ENCODE results near the gene LPP. TPM values are rescaled to one million over a fixed set of nuclear protein-coding genes. Genes with fewer than 3 reads are reported as not detected.

LPP gene
- total and polyA plus RNA-seq, 10 of the 15 experiments (the other 5 are each of a cell fraction or from before 2014, with no cell fraction given): under 0.01 to 0.62 (median 0.03) TPM

DNA sequence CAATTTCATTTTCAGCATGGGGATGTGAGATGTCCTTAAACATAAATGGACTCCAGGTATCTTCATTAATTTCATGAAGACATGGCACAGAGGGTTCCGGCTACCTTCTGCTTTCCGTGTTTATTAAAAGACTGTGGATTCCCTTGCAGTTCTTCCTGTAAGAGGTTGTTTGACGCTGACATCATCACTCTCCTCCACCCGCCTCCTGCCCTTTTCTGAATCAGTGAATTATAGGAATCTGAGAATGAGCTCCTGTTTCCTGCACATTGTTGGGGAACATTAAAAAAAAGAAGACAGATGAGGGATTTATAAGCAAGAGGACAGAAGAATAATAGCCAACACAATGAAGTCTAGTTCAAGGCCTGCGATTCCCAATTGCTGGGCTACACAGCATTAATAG, 191.3 kb downstream of the LPP start (continued):
- TF ChIP-seq PRDM15 (CRISPR knock-in tag; IDR thresholded peaks at IDR 0.05): no peak
- no peak for TF ChIP-seq SREBF1 (IDR thresholded peaks at IDR 0.05; ENCODE audit: low read length)

DNA sequence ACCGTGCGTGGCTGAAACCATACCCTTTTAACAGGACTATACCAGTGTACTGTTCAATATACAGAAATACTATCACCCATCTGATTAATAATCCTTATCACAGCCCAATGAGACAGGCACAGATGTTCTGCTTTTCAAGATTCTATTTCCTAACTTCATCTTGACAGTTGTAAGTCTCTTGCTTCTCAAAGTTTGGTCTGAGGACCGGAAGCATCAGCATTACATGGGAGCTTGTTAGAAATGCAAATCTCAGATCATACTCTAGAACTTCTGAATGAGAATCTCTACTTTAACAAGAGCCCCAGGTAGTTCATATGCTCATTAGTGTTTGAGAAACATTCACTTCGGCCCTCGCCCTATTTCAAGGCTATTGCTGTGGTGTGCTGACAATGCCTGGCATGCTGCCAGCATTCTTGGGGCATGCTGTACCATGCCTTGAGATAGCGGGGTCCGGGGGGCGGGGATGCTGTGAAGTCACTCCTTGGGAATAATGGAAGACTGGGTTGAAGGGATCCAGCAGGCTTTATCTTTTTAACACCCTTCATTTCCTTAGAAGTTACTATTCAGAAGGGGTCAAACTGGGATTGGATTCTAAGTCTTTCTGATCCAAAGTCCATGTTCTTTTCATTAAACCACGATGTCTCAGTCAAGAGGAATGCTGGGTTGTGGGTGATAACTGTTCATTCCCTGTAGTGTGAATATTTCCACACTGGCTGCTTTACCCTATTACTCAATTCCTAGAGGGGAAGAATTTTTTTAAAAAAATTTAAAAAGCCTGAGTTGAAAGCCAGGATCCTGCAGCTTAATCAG, 194.7 kb downstream of the LPP start:
- 61% methylated on average over 9 of the region's 9 CpGs for WGBS (ENCODE audit: insufficient coverage, insufficient replicate concordance, low lambda C conversion rate, missing lambda C conversion rate)
- no peak overlapping the region for H3K9ac ChIP-seq (ENCODE audit: control insufficient read depth, insufficient read depth, low read length)
- no peak overlapping the region for H3K4me2 ChIP-seq (ENCODE audit: control insufficient read depth, insufficient read depth)
- DNase-seq (ENCODE audit: low read depth, low spot score) (no peak), ATAC-seq (no peak), FAIRE-seq (no peak)
- SMC1A ChIA-PET (ENCODE audit: uncharacterized antibody, unreplicated experiment): no interaction called here
- in situ Hi-C loops (cut with MboI) (no loop called here), intact Hi-C loops (cut with micrococcal nuclease; ENCODE audit: unreplicated experiment) (loop anchor here (10.0 kb wide), 1 partner anchor 604 kb away; the partner anchor contains the start of gene BCL6)
- peaks cover 0 to 4% of the 10 kb centered on the region in 2 experiments; a peak in 2 of 4 replicates for H3K27me3 ChIP-seq (replicated peaks in 1 of 2; ENCODE audit: control insufficient read depth in 2 of 2, insufficient read depth in 2 of 2, low read length in 1 of 2)
- RAD21 ChIA-PET (ENCODE audit: unreplicated experiment): no interaction called here
- H2AFZ ChIP-seq (ENCODE audit: control insufficient read depth, low read depth, low read length): no peak overlapping the region
- CTCF ChIA-PET: no interaction called here
- H4K20me1 ChIP-seq (ENCODE audit: control insufficient read depth, insufficient read depth): no peaks in the 10 kb centered on the region
- BruUV-seq (replicated peaks): no TSS peak
- no peak overlapping the region for H3K4me3 ChIP-seq
- no peaks in the 10 kb centered on the region for H3K9me3 ChIP-seq (replicated peaks; ENCODE audit: control insufficient read depth, insufficient read depth, low read length)
- H3K79me2 ChIP-seq (ENCODE audit: control insufficient read depth, insufficient read depth, low read length): no peaks in the 10 kb centered on the region
- H3K27ac ChIP-seq (ENCODE audit: control insufficient read depth, insufficient read depth): no peak overlapping the region
- TF ChIP-seq, protein P1, sequence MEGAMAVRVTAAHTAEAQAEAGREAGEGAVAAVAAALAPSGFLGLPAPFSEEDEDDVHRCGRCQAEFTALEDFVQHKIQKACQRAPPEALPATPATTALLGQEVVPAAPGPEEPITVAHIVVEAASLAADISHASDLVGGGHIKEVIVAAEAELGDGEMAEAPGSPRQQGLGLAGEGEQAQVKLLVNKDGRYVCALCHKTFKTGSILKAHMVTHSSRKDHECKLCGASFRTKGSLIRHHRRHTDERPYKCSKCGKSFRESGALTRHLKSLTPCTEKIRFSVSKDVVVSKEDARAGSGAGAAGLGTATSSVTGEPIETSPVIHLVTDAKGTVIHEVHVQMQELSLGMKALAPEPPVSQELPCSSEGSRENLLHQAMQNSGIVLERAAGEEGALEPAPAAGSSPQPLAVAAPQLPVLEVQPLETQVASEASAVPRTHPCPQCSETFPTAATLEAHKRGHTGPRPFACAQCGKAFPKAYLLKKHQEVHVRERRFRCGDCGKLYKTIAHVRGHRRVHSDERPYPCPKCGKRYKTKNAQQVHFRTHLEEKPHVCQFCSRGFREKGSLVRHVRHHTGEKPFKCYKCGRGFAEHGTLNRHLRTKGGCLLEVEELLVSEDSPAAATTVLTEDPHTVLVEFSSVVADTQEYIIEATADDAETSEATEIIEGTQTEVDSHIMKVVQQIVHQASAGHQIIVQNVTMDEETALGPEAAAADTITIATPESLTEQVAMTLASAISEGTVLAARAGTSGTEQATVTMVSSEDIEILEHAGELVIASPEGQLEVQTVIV (IDR thresholded peaks at IDR 0.05; ENCODE audit: borderline replicate concordance, partially characterized antibody): no peak
- TF ChIP-seq YBX1 (IDR thresholded peaks at IDR 0.05): no peak
- no peak for TF ChIP-seq KAT2A (conservative IDR thresholded peaks at IDR 0.05; ENCODE audit: control insufficient read depth, low read depth, low read length)
- no peak for TF ChIP-seq ATF2 (IDR thresholded peaks at IDR 0.05; ENCODE audit: low read length)
- no peak for TF ChIP-seq SIN3A (IDR thresholded peaks at IDR 0.05; ENCODE audit: low read depth, low read length)
- TF ChIP-seq STAT1 (conservative IDR thresholded peaks at IDR 0.05): no peak
- no peak for TF ChIP-seq SREBF1 (IDR thresholded peaks at IDR 0.05; ENCODE audit: low read length)
- TF ChIP-seq BRCA1 (IDR thresholded peaks at IDR 0.05; ENCODE audit: low read depth, low read length): no peak
- TF ChIP-seq NFXL1 (IDR thresholded peaks at IDR 0.05; ENCODE audit: borderline replicate concordance): no peak
- TF ChIP-seq ZNF24 (IDR thresholded peaks at IDR 0.05): no peak
- TF ChIP-seq TCF7 (IDR thresholded peaks at IDR 0.05; ENCODE audit: borderline replicate concordance): no peak
- POLR2A ChIA-PET: no interaction called here
- H3K4me1 ChIP-seq (ENCODE audit: control insufficient read depth, insufficient read depth, low read length): no peaks in the 10 kb centered on the region
- no peaks in the 10 kb centered on the region for H3K36me3 ChIP-seq (ENCODE audit: control insufficient read depth in 2 of 2, insufficient read depth in 2 of 2, low read length in 1 of 2)

All from GM12878 (cell line).